Spleen (tissue), 11 donors: Measurements from ENCODE around the gene PALLD. TPM values are rescaled to one million over a fixed set of nuclear protein-coding genes. Genes with fewer than 3 reads are reported as not detected.

Experiments used
- DNase-seq: peaks from one replicate; pipeline ENCODE4 v3.0.0-alpha.2; 2020
- H3K27ac ChIP-seq, 8 donors: fragments of 200-600 bp; sonication (generic) in 7 of 8; 1 replicate in 4 of 8; 2 replicates in 4 of 8; pipeline versions ENCODE4 v1.5.0 to v1.8.0; 2016 to 2021; ENCODE audit warnings: inconsistent platforms in 4 of 8, mild to moderate bottlenecking in 4 of 8, moderate library complexity in 1 of 8
- H3K27me3 ChIP-seq, 7 donors: fragments of 200-600 bp; sonication (generic) in 6 of 7; replicated peaks in 1 of 7; 1 replicate in 4 of 7; 2 replicates in 3 of 7; pipeline versions ENCODE4 v1.5.0 to v1.8.0; 2016 to 2021; ENCODE audit warnings: inconsistent platforms in 3 of 7, mild to moderate bottlenecking in 1 of 7
- H3K36me3 ChIP-seq, 6 donors: fragments of 200-600 bp; sonication (generic) in 5 of 6; 1 replicate in 4 of 6; 2 replicates in 2 of 6; pipeline versions ENCODE4 v1.5.0 to v1.8.0; 2016 to 2021; ENCODE audit warnings: inconsistent platforms in 2 of 6
- H3K4me1 ChIP-seq, 6 donors: fragments of 200-600 bp; sonication (generic) in 5 of 6; 1 replicate in 3 of 6; 2 replicates in 3 of 6; pipeline versions ENCODE4 v1.5.0 to v1.8.0; 2016 to 2021; ENCODE audit warnings: inconsistent platforms in 3 of 6
- H3K4me3 ChIP-seq, 8 donors: fragments of 200-600 bp; sonication (generic) in 7 of 8; 1 replicate in 4 of 8; 2 replicates in 4 of 8; pipeline versions ENCODE4 v1.5.0 to v1.8.0; 2016 to 2021; ENCODE audit warnings: inconsistent platforms in 4 of 8, mild to moderate bottlenecking in 4 of 8, moderate library complexity in 2 of 8
- H3K9me3 ChIP-seq, 8 donors: fragments of 200-600 bp; sonication (generic) in 7 of 8; 1 replicate in 4 of 8; 2 replicates in 4 of 8; pipeline versions ENCODE4 v1.5.0 to v1.8.0; 2016 to 2021; ENCODE audit warnings: inconsistent platforms in 4 of 8
- CTCF ChIP-seq, 11 experiments: fragments of 200-600 bp in 7 of 11; fragments of 450-650 bp in 4 of 11; sonication (generic) in 4 of 11; IDR thresholded peaks in 8 of 11; conservative IDR thresholded peaks in 3 of 11; 1 replicate in 7 of 11; 2 replicates in 4 of 11; pipeline versions ENCODE4 v1.4.0 to v1.8.0; 2016 to 2021; ENCODE audit warnings: antibody characterized with exemption in 11 of 11, inconsistent platforms in 4 of 11, mild to moderate bottlenecking in 1 of 11
- POLR2A ChIP-seq, 3 donors: fragments of 450-650 bp; IDR thresholded peaks; one replicate each; pipeline ENCODE4 v1.5.1; 2017; ENCODE audit warnings: antibody characterized with exemption in 3 of 3, mild to moderate bottlenecking in 1 of 3
- POLR2AphosphoS5 ChIP-seq, 3 donors: sonication (generic); formaldehyde crosslinking; IDR thresholded peaks; one replicate each; pipeline ENCODE4 v1.5.1; 2017; ENCODE audit warnings: antibody characterized with exemption in 3 of 3
- WGBS, 5 donors: extraction: QIAGEN DNeasy Blood & Tissue Kit in 3 of 5; methylation state at CpG; one replicate each; pipeline versions ENCODE4 v1.1.5 to v1.1.7; 2013 to 2018; 5-methylcytosine and 5-hydroxymethylcytosine counted together
- intact Hi-C: fragments of 100-400 bp; cut with DNase I; formaldehyde crosslinking; loops from one replicate; pipeline ENCODE4 v1.15.0; 2023; ENCODE audit warnings: low total_unique reads
- polyA plus RNA-seq, 3 donors: library from polyadenylated mRNA; stranded (reverse); fragments of 200-250 nt; gene quantifications; one replicate each; pipeline ENCODE4 v1.2.1, GENCODE V29; 2013
- total RNA-seq, 7 donors: library from RNA; depleted of rRNA in 3 of 7; stranded (reverse); fragments of >200 nt in 3 of 7; fragmentation: NEBNext Ultra II Directional in 4 of 7; extraction: Animal tissue kit (Norgen Biotek cat#: 25700) in 4 of 7; gene quantifications; one replicate each; pipeline versions ENCODE4 v1.1.0 to v1.2.1, GENCODE V29; 2016 to 2021
- donor health status: healthy with polysubstance abuse.
- donor health status: DM: no; HTN: no; CAD: no; lungs with moderate emphysema.
- donor health status: DM: no; HTN: no; CAD: no.
- donor health status: Bipolar disorder and iron deficiency.
- donor health status: healthy.
- donor health status: DM: no; HTN: no; CAD: no.
- donor health status: DM: yes; HTN: yes; CAD: no.

The PALLD gene
- total and polyA plus RNA-seq, 10 donors = 24.3 to 228 (median 142) TPM

- Histone ChIP-seq H3K27ac (no peak overlapping the region), H3K4me1 (peaks cover 0 to 18% (median 4%) of the 10 kb centered on the region in 6 donors), H3K9me3 (no peaks in the 10 kb centered on the region), H3K27me3 (no peaks in the 10 kb centered on the region), H3K4me3 (no peak overlapping the region), H3K36me3 (no peaks in the 10 kb centered on the region)
- intact Hi-C loops = no loop called here
- WGBS, 5 donors = 90 to 93% (median 93%) methylated on average over 10 of the region's 10 CpGs
- no peak for DNase-seq
- no peak for TF ChIP-seq POLR2A (IDR thresholded peaks at IDR 0.05)
- no peak for TF ChIP-seq POLR2AphosphoS5 (IDR thresholded peaks at IDR 0.05)
- TF ChIP-seq CTCF (IDR thresholded peaks at IDR 0.05 in 8 of 11, conservative IDR thresholded peaks at IDR 0.05 in 3 of 11) = no peak
These were observed 291.1 kb downstream of the PALLD start for GRCh38 chr4:168787801-168788595.

- Histone ChIP-seq H3K36me3 (no peaks in the 10 kb centered on the region), H3K4me3 (no peak overlapping the region), H3K27ac (no peak overlapping the region), H3K4me1 (peaks cover 0 to 19% (median 4%) of the 10 kb centered on the region in 6 donors), H3K9me3 (no peaks in the 10 kb centered on the region), H3K27me3 (no peaks in the 10 kb centered on the region)
- intact Hi-C loops = no loop called here
- no peak for DNase-seq
- TF ChIP-seq POLR2AphosphoS5 (IDR thresholded peaks at IDR 0.05) (no peak), CTCF (IDR thresholded peaks at IDR 0.05 in 8 of 11, conservative IDR thresholded peaks at IDR 0.05 in 3 of 11) (no peak)
These were observed 294.0 kb downstream of the PALLD start for GRCh38 chr4:168790898-168791297.

GRCh38 chr4:168791376-168791775 lies 294.5 kb downstream of the PALLD start:
- no peaks in the 10 kb centered on the region for H3K36me3 ChIP-seq
- H3K4me3 ChIP-seq = no peak overlapping the region
- no peaks in the 10 kb centered on the region for H3K9me3 ChIP-seq
- no peaks in the 10 kb centered on the region for H3K27me3 ChIP-seq
- intact Hi-C loops = no loop called here
- no peak for DNase-seq
- 84 to 99% (median 94%) methylated on average over 5 of the region's 5 CpGs for WGBS, 5 donors
- H3K27ac ChIP-seq = no peak overlapping the region
- TF ChIP-seq POLR2A (IDR thresholded peaks at IDR 0.05) (no peak), CTCF (IDR thresholded peaks at IDR 0.05 in 8 of 11, conservative IDR thresholded peaks at IDR 0.05 in 3 of 11) (no peak), POLR2AphosphoS5 (IDR thresholded peaks at IDR 0.05) (no peak)
- peaks cover 0 to 24% (median 5%) of the 10 kb centered on the region in 6 donors for H3K4me1 ChIP-seq

GRCh38 chr4:168793542-168793941 lies 296.7 kb downstream of the PALLD start:
- Histone ChIP-seq H3K4me3 (no peak overlapping the region), H3K27me3 (no peaks in the 10 kb centered on the region), H3K4me1 (peaks cover 0 to 44% (median 7%) of the 10 kb centered on the region in 6 donors), H3K27ac (no peak overlapping the region), H3K9me3 (no peaks in the 10 kb centered on the region), H3K36me3 (no peaks in the 10 kb centered on the region)
- TF ChIP-seq POLR2AphosphoS5 (IDR thresholded peaks at IDR 0.05) (no peak), POLR2A (IDR thresholded peaks at IDR 0.05) (no peak), CTCF (IDR thresholded peaks at IDR 0.05 in 8 of 11, conservative IDR thresholded peaks at IDR 0.05 in 3 of 11) (no peak)
- intact Hi-C loops = no loop called here
- 84 to 92% (median 90%) methylated on average over 5 of the region's 5 CpGs for WGBS, 5 donors
- no peak for DNase-seq
